K562 (cell line): ENCODE data around the gene AURKB. TPM values are rescaled to one million over a fixed set of nuclear protein-coding genes. Genes with fewer than 3 reads are reported as not detected.

Source experiments
- CREB3 ChIP-seq: fragments of 450-650 bp; conservative IDR thresholded peaks from 2 replicates; pipeline ENCODE4 v1.6.1; 2016; ENCODE audit warnings: missing genetic modification characterization, low read depth, mild to moderate bottlenecking, missing compliant biosample characterization, moderate library complexity
- DNMT1 ChIP-seq: fragments of 450-650 bp; IDR thresholded peaks from 2 replicates; pipeline ENCODE4 v1.6.1; 2016; ENCODE audit warnings: antibody characterized with exemption, mild to moderate bottlenecking
- ELF2 ChIP-seq: fragments of 250-450 bp; sonication (Bioruptor Pico); IDR thresholded peaks from 2 replicates; pipeline ENCODE4 v1.5.0; 2021; ENCODE audit warnings: mild to moderate bottlenecking
- ETV5 ChIP-seq: sonication (generic); formaldehyde crosslinking; IDR thresholded peaks from 2 replicates; pipeline ENCODE4 v1.4.0; 2020; ENCODE audit warnings: low read depth, mild to moderate bottlenecking, missing genetic modification reagents
- GABPB1 ChIP-seq: sonication (generic); formaldehyde crosslinking; IDR thresholded peaks from 2 replicates; pipeline ENCODE4 v1.8.0; 2022; ENCODE audit warnings: mild to moderate bottlenecking, missing genetic modification reagents
- GMEB1 ChIP-seq: fragments of 250-450 bp; sonication (Bioruptor Pico); IDR thresholded peaks from 2 replicates; pipeline ENCODE4 v1.4.0; 2020; ENCODE audit warnings: mild to moderate bottlenecking
- NFRKB ChIP-seq: fragments of 450-650 bp; IDR thresholded peaks from 2 replicates; pipeline ENCODE4 v1.6.1; 2016; ENCODE audit warnings: low read depth
- NONO ChIP-seq, 2 experiments: fragments of 200-400 bp in 1 of 2; fragments of 450-650 bp in 1 of 2; formaldehyde crosslinking in 1 of 2; IDR thresholded peaks; 2 replicates each; pipeline ENCODE4 v1.6.1; 2017; ENCODE audit warnings: low read depth in 2 of 2, mild to moderate bottlenecking in 2 of 2, moderate library complexity in 2 of 2, low read length in 1 of 2
- PCBP1 ChIP-seq: fragments of 200-400 bp; formaldehyde crosslinking; IDR thresholded peaks from 2 replicates; pipeline ENCODE4 v1.6.1; 2018; ENCODE audit warnings: mild to moderate bottlenecking, low read depth, low read length; ENCODE audit not compliant: poor library complexity, severe bottlenecking
- POLR2AphosphoS5 ChIP-seq: IDR thresholded peaks from 2 replicates; pipeline ENCODE4 v1.6.1; 2011; ENCODE audit warnings: mild to moderate bottlenecking, low read depth, low read length, moderate library complexity; ENCODE audit not compliant: control insufficient read depth, insufficient read depth
- SAP30 ChIP-seq: fragments of 200-600 bp; sonication (generic); IDR thresholded peaks from 2 replicates; pipeline ENCODE4 v1.6.1; 2012; ENCODE audit warnings: borderline replicate concordance, low read depth, mild to moderate bottlenecking, moderate library complexity, low read length, control low read depth, inconsistent platforms; ENCODE audit not compliant: insufficient read depth, poor library complexity, severe bottlenecking
- SMARCA4 ChIP-seq: fragments of 450-650 bp; IDR thresholded peaks from 2 replicates; pipeline ENCODE4 v1.6.1; 2016
- SMARCC2 ChIP-seq: fragments of 450-650 bp; IDR thresholded peaks from 2 replicates; pipeline ENCODE4 v1.6.1; 2017; ENCODE audit warnings: antibody characterized with exemption, moderate library complexity, mild to moderate bottlenecking, low read depth
- SP1 ChIP-seq: sonication (generic); formaldehyde crosslinking; IDR thresholded peaks from 2 replicates; pipeline ENCODE4 v1.8.1; 2022; ENCODE audit warnings: mild to moderate bottlenecking, missing genetic modification reagents
- ZC3H11A ChIP-seq: IDR thresholded peaks from 2 replicates; pipeline ENCODE4 v1.6.1; 2012; ENCODE audit warnings: low read depth, low read length, improper control_type of control experiment
- ZNF134 ChIP-seq: fragments of 250-450 bp; sonication (Bioruptor Pico); conservative IDR thresholded peaks from 2 replicates; pipeline ENCODE4 v1.4.0; 2020
- ZNF197 ChIP-seq: fragments of 200-800 bp; sonication (Bioruptor generic); IDR thresholded peaks from 2 replicates; pipeline ENCODE4 v1.6.1; 2016; ENCODE audit warnings: low read depth, missing genetic modification characterization, missing compliant biosample characterization
- ZNF395 ChIP-seq: fragments of 200-800 bp; sonication (Bioruptor generic); IDR thresholded peaks from 2 replicates; pipeline ENCODE4 v1.6.1; 2017; ENCODE audit warnings: missing genetic modification characterization, missing compliant biosample characterization
- ZNF561 ChIP-seq: fragments of 450-650 bp; formaldehyde crosslinking; conservative IDR thresholded peaks from 2 replicates; pipeline ENCODE4 v1.4.0; 2020; ENCODE audit warnings: mild to moderate bottlenecking, moderate library complexity
- ZNF696 ChIP-seq: fragments of 250-450 bp; sonication (Bioruptor Pico); conservative IDR thresholded peaks from 2 replicates; pipeline ENCODE4 v1.4.0; 2020; ENCODE audit warnings: mild to moderate bottlenecking, moderate library complexity
- ZSCAN29 ChIP-seq: fragments of 450-650 bp; IDR thresholded peaks from 2 replicates; pipeline ENCODE4 v1.6.1; 2017
- polyA plus RNA-seq, 8 experiments: library from polyadenylated mRNA; depleted of rRNA in 4 of 8; stranded (reverse) in 5 of 8; unstranded in 3 of 8; fragments of >200 nt; fragmentation: Nextera tagmentation in 2 of 8; fragmentation: Illumina TruSeq in 1 of 8; extraction: Ambion mirVana in 2 of 8; extraction: Trizol in 1 of 8; gene quantifications; 2 replicates each; pipeline versions ENCODE4 v1.2.1 to v1.2.3, GENCODE V29; 2011 to 2014; ENCODE audit warnings: inconsistent platforms in 1 of 8, missing spikeins in 1 of 8
- total RNA-seq, 7 experiments: library from RNA; depleted of rRNA in 6 of 7; stranded (reverse); fragments of >200 nt in 6 of 7; fragmentation: Illumina TruSeq in 2 of 7; extraction: Trizol in 2 of 7; gene quantifications; 2 replicates each; pipeline versions ENCODE4 v1.2.1 to v1.2.3, GENCODE V29; 2011 to 2021; ENCODE audit warnings: low replicate concordance in 1 of 7

Gene AURKB
- total and polyA plus RNA-seq, 9 of the 15 experiments (the other 6 are each of a cell fraction or from before 2014, with no cell fraction given): 27.2 to 114 (median 74.8) TPM

GRCh38 chr17:8209907-8210760 is at the start of gene AURKB (continued):
- no peak for TF ChIP-seq ZNF395
- TF ChIP-seq ETV5: peak; percentile 47; the same call in 1 of the 2 replicates
- TF ChIP-seq ZNF197: no peak
- no peak for TF ChIP-seq ZC3H11A
- no peak for TF ChIP-seq SMARCC2
- peak; percentile 76; the same call in 1 of the 2 replicates for TF ChIP-seq POLR2AphosphoS5
- TF ChIP-seq ZNF696 (CRISPR knock-in tag): no peak
- TF ChIP-seq NONO (IDR thresholded peaks at IDR 0.05; ENCODE audit: low read depth in 2 of 2, low read length in 1 of 2): no peak
- TF ChIP-seq DNMT1: no peak
- TF ChIP-seq NFRKB: 0 out of 2 replicates have a peak, but pooled peaks have one; percentile 16
- TF ChIP-seq CREB3 (tag): no peak
- TF ChIP-seq SP1: peak; percentile 63
- peak; percentile 99 for TF ChIP-seq SAP30
- TF ChIP-seq ZNF561 (CRISPR knock-in tag): no peak
- TF ChIP-seq ZNF134 (CRISPR knock-in tag): no peak
- no peak for TF ChIP-seq ZSCAN29
- TF ChIP-seq GMEB1 (CRISPR knock-in tag): no peak
- peak; percentile 81 for TF ChIP-seq GABPB1 (CRISPR knock-in tag)
- TF ChIP-seq ELF2 (CRISPR knock-in tag): no peak
- TF ChIP-seq PCBP1: peak; percentile 67
- TF ChIP-seq SMARCA4: 0 out of 2 replicates have a peak, but pooled peaks have one; percentile 18
